Neural crest cell (in vitro differentiated cells): Measurements from ENCODE around the gene NRG3. TPM values are rescaled to one million over a fixed set of nuclear protein-coding genes. Genes with fewer than 3 reads are reported as not detected.

Source experiments
- DNase-seq: peaks from one replicate; pipeline ENCODE4 v3.0.0; 2021; ENCODE audit warnings: low read depth, mixed read lengths, low spot score
- H3K27ac Mint-ChIP-seq: one replicate; pipeline ENCODE4 v1.8.0; 2021; ENCODE audit warnings: mild to moderate bottlenecking, mixed read lengths; ENCODE audit not compliant: unreplicated experiment
- H3K27me3 Mint-ChIP-seq: 2 replicates; pipeline ENCODE4 v1.8.0; 2021; ENCODE audit warnings: low read depth, mild to moderate bottlenecking, mixed read lengths
- H3K36me3 Mint-ChIP-seq: 2 replicates; pipeline ENCODE4 v1.8.0; 2021; ENCODE audit warnings: low read depth, mild to moderate bottlenecking, mixed read lengths
- H3K4me1 Mint-ChIP-seq: 2 replicates; pipeline ENCODE4 v1.8.0; 2021; ENCODE audit warnings: mixed read lengths
- H3K4me3 Mint-ChIP-seq: one replicate; pipeline ENCODE4 v1.8.0; 2021; ENCODE audit warnings: mild to moderate bottlenecking, mixed read lengths
- H3K9me3 Mint-ChIP-seq: 2 replicates; pipeline ENCODE4 v1.8.0; 2021; ENCODE audit warnings: mixed read lengths
- total RNA-seq: library from RNA; stranded (reverse); gene quantifications from 2 replicates; pipeline ENCODE4 v1.2.1, GENCODE V29; 2021
- TF ChIP-seq, protein P1 (sequence below): fragments of 200-600 bp; sonication (generic); conservative IDR thresholded peaks from 2 replicates; pipeline ENCODE4 v1.5.0; 2021; ENCODE audit warnings: antibody characterized with exemption, mild to moderate bottlenecking

NRG3 gene
- total RNA-seq, 1 donor from 2014 or later: 3.1 TPM

DNA sequence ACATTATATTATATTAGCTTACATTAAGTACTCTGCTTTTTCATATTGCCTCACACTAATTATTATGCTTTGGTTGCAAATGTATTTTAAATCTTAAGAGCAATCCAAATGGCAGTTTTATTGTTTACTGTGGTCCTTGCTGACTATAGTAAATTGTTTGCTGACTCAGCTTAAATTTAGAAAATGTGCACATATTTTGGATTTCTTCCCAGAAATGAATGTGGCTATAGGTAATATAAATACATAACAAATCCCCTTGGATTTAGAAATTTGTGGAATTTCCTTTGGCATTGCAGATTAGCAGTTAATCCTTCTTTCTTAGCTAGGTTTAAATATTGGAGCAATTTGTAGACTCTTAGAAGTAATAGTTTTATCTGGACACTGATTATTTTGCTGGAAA is 565.8 kb downstream of the NRG3 start:
- peaks cover 2% of the 10 kb centered on the region for H3K9me3 Mint-ChIP-seq
- H3K27me3 Mint-ChIP-seq: no peaks in the 10 kb centered on the region
- H3K27ac Mint-ChIP-seq: no peak overlapping the region
- TF ChIP-seq, protein P1, sequence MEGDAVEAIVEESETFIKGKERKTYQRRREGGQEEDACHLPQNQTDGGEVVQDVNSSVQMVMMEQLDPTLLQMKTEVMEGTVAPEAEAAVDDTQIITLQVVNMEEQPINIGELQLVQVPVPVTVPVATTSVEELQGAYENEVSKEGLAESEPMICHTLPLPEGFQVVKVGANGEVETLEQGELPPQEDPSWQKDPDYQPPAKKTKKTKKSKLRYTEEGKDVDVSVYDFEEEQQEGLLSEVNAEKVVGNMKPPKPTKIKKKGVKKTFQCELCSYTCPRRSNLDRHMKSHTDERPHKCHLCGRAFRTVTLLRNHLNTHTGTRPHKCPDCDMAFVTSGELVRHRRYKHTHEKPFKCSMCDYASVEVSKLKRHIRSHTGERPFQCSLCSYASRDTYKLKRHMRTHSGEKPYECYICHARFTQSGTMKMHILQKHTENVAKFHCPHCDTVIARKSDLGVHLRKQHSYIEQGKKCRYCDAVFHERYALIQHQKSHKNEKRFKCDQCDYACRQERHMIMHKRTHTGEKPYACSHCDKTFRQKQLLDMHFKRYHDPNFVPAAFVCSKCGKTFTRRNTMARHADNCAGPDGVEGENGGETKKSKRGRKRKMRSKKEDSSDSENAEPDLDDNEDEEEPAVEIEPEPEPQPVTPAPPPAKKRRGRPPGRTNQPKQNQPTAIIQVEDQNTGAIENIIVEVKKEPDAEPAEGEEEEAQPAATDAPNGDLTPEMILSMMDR: no peak
- H3K36me3 Mint-ChIP-seq: no peaks in the 10 kb centered on the region
- no peak overlapping the region for H3K4me3 Mint-ChIP-seq
- H3K4me1 Mint-ChIP-seq: no peaks in the 10 kb centered on the region
- no peak for DNase-seq

GRCh38 chr10:82452046-82452445 is 577.1 kb downstream of the NRG3 start:
- no peak overlapping the region for H3K27ac Mint-ChIP-seq
- no peaks in the 10 kb centered on the region for H3K4me1 Mint-ChIP-seq

DNA sequence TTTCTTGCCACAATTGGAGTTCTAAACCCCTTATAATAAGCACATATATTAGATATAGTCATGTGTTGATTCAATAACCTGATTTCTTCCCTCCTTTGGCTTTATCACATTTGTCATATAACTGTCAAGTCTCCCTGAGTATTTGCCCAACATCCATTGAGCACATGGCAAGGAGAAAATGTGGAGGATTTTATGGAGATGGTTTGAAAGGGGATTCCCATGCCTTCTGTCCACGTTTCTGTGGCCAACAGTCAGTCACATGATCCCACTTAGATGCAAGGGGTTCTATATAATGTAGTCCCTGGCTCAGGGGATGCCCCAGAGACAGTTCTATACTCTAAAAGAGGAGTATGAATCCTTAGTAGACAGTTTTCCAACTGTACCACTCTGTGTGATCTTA is 577.7 kb downstream of the NRG3 start:
- H3K9me3 Mint-ChIP-seq: no peaks in the 10 kb centered on the region
- no peak for DNase-seq
- no peaks in the 10 kb centered on the region for H3K36me3 Mint-ChIP-seq
- H3K27ac Mint-ChIP-seq: no peak overlapping the region
- no peaks in the 10 kb centered on the region for H3K4me1 Mint-ChIP-seq
- TF ChIP-seq, protein P1: no peak
- H3K27me3 Mint-ChIP-seq: no peaks in the 10 kb centered on the region
- H3K4me3 Mint-ChIP-seq: no peak overlapping the region

More at GRCh38 chr10:82452046-82452445, 577.1 kb downstream of the NRG3 start:
- Mint-ChIP-seq H3K36me3 (no peaks in the 10 kb centered on the region), H3K9me3 (no peaks in the 10 kb centered on the region), H3K4me3 (no peak overlapping the region), H3K27me3 (no peaks in the 10 kb centered on the region)
- TF ChIP-seq, protein P1: no peak
- DNase-seq: no peak

DNA sequence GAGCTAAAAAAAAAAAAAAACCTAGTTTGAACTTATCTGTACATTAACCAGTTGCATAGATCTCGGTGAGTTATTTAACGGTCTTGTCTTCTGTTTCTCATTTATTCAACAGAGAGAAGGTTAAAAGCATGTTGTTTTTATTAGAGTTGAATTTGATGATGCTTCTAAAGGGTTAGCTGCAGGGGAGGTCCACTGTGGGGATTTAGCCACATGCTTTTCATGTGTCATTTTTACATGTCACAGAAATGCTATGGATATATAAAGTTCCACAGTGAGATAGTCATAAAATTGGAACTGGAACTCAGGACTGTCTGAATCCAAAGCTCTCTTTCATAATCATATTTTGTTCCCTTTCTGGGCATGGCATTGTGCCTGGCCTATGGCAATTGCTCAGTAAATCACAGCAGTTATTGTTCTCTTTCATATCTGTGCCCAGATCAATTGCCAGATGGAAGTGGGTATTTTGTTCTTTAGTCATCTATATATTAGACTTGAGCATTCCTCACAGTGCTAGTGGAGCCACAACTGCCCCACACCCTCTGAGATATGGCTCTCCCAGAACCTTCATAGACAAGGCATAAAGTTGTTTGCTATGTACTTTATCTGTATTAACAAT is 578.8 kb downstream of the NRG3 start:
- no peaks in the 10 kb centered on the region for H3K36me3 Mint-ChIP-seq
- no peaks in the 10 kb centered on the region for H3K27me3 Mint-ChIP-seq
- DNase-seq: no peak
- H3K27ac Mint-ChIP-seq: no peak overlapping the region
- H3K9me3 Mint-ChIP-seq: no peaks in the 10 kb centered on the region
- no peaks in the 10 kb centered on the region for H3K4me1 Mint-ChIP-seq
- TF ChIP-seq, protein P1: no peak
- H3K4me3 Mint-ChIP-seq: no peak overlapping the region

DNA sequence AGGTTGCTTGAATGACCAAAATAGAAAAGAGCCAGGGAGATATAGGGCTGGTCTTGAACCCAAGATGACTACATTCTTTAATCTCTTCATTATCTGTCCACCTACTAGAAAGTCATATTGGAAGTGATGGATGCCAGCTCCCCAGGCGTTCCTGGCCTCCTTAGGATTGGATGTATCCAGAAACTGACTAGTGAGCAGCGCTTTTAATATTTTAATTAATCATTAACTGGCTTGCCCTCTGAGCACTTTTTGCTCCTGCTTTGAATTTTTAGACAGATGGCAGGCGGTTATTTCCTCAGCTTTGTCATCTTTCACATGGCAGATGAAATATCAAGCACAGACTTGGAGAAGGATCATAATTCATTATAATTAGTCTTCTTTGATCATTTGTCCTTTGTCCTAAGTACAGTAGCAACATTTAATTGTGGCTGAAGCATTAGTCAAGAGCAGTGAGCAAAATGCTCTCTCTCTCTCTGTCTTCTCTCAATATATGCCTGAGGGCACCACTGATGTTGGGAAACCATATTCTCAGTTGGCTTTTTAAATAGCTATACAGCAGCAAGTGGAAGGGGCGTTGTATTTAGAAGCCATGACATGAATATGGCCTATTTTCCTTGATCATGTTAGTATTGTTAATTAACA is 588.0 kb downstream of the NRG3 start:
- Mint-ChIP-seq H3K27me3 (no peaks in the 10 kb centered on the region), H3K9me3 (peaks cover 6% of the 10 kb centered on the region), H3K4me3 (no peak overlapping the region), H3K36me3 (peaks cover 7% of the 10 kb centered on the region), H3K27ac (no peak overlapping the region), H3K4me1 (no peaks in the 10 kb centered on the region)
- TF ChIP-seq, protein P1: no peak
- no peak for DNase-seq
